H1 (cell line): ENCODE data around the gene ZNF488. TPM values are rescaled to one million over a fixed set of nuclear protein-coding genes. Genes with fewer than 3 reads are reported as not detected.

Experiments
- CTBP2 ChIP-seq: IDR thresholded peaks from 2 replicates; pipeline ENCODE4 v1.7.0; 2011; ENCODE audit warnings: borderline replicate concordance, mild to moderate bottlenecking, moderate library complexity, mixed read lengths, low read length; ENCODE audit not compliant: insufficient read depth, insufficient read length
- KDM1A ChIP-seq: fragments of 200-600, 300-600 bp; sonication (generic); IDR thresholded peaks from 2 replicates; pipeline ENCODE4 v1.7.1; 2016; ENCODE audit warnings: mild to moderate bottlenecking, low read length, borderline replicate concordance
- POLR2A ChIP-seq, 2 experiments: IDR thresholded peaks; 1 replicate in 1 of 2; 2 replicates in 1 of 2; pipeline ENCODE4 v1.6.1; 2011; ENCODE audit warnings: low read depth in 2 of 2, low read length in 2 of 2, mild to moderate bottlenecking in 2 of 2; ENCODE audit errors: control extremely low read depth in 1 of 2
- TBP ChIP-seq: IDR thresholded peaks from 2 replicates; pipeline ENCODE4 v1.6.1; 2011; ENCODE audit warnings: low read depth, low read length, improper control_type of control experiment
- polyA plus RNA-seq, 7 experiments: library from polyadenylated mRNA; depleted of rRNA in 3 of 7; stranded (reverse) in 5 of 7; unstranded in 2 of 7; fragments of >200 nt in 5 of 7; fragments of 200-250 nt in 2 of 7; gene quantifications; 1 replicate in 5 of 7; 2 replicates in 1 of 7; 4 replicates in 1 of 7; pipeline versions ENCODE4 v1.2.1 to v1.2.3, GENCODE V29; 2011 to 2013; ENCODE audit warnings: missing spikeins in 2 of 7, mixed read lengths in 2 of 7
- total RNA-seq: library from RNA; stranded (reverse); fragmentation: NEBNext Ultra II Directional; extraction: Animal tissue kit (Norgen Biotek cat#: 25700); gene quantifications from 2 replicates; pipeline ENCODE4 v1.2.1, GENCODE V29; 2021
- TF ChIP-seq, protein P1 (sequence below): IDR thresholded peaks from 2 replicates; pipeline ENCODE4 v1.6.1; 2012; ENCODE audit warnings: low read length, inconsistent platforms
- TF ChIP-seq, protein P2 (sequence below): IDR thresholded peaks from 2 replicates; pipeline ENCODE4 v1.6.1; 2012; ENCODE audit warnings: inconsistent platforms
- TF ChIP-seq, protein P3 (sequence below): IDR thresholded peaks from 2 replicates; pipeline ENCODE4 v1.6.1; 2011; ENCODE audit warnings: low read depth, mild to moderate bottlenecking, low read length; ENCODE audit not compliant: insufficient read depth

ZNF488 gene
- total and polyA plus RNA-seq, 2 of the 8 experiments (the other 6 are each of a cell fraction or from before 2014, with no cell fraction given) = 7.9 to 11.4 TPM

DNA sequence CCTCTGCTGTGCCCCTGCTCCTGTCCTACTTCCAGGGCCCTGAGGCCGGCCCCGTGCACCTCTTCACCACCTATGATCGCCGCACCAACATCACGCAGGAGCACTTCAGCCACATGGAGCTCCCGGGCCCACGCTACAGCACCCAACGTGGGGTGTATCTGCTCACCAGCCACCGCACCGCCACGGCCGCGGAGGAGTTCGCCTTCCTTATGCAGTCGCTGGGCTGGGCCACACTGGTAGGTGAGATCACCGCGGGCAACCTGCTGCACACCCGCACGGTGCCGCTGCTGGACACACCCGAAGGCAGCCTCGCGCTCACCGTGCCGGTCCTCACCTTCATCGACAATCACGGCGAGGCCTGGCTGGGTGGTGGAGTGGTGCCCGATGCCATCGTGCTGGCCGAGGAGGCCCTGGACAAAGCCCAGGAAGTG, 34.1 kb downstream of the ZNF488 start (continued):
- TF ChIP-seq, protein P1, sequence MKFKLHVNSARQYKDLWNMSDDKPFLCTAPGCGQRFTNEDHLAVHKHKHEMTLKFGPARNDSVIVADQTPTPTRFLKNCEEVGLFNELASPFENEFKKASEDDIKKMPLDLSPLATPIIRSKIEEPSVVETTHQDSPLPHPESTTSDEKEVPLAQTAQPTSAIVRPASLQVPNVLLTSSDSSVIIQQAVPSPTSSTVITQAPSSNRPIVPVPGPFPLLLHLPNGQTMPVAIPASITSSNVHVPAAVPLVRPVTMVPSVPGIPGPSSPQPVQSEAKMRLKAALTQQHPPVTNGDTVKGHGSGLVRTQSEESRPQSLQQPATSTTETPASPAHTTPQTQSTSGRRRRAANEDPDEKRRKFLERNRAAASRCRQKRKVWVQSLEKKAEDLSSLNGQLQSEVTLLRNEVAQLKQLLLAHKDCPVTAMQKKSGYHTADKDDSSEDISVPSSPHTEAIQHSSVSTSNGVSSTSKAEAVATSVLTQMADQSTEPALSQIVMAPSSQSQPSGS = no peak
- no peak for TF ChIP-seq KDM1A
- TF ChIP-seq, protein P2, sequence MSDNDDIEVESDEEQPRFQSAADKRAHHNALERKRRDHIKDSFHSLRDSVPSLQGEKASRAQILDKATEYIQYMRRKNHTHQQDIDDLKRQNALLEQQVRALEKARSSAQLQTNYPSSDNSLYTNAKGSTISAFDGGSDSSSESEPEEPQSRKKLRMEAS = no peak
- TF ChIP-seq CTBP2 = no peak
- TF ChIP-seq, protein P3, sequence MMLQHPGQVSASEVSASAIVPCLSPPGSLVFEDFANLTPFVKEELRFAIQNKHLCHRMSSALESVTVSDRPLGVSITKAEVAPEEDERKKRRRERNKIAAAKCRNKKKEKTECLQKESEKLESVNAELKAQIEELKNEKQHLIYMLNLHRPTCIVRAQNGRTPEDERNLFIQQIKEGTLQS = no peak
- TF ChIP-seq POLR2A (IDR thresholded peaks at IDR 0.05; ENCODE audit: control extremely low read depth in 1 of 2, low read depth in 2 of 2, low read length in 2 of 2) = no peak
- no peak for TF ChIP-seq TBP
- TF ChIP-seq, all 59 proteins: peak for 0
